ENCODE measurements around the gene SPG21.

SPG21 gene

DNA sequence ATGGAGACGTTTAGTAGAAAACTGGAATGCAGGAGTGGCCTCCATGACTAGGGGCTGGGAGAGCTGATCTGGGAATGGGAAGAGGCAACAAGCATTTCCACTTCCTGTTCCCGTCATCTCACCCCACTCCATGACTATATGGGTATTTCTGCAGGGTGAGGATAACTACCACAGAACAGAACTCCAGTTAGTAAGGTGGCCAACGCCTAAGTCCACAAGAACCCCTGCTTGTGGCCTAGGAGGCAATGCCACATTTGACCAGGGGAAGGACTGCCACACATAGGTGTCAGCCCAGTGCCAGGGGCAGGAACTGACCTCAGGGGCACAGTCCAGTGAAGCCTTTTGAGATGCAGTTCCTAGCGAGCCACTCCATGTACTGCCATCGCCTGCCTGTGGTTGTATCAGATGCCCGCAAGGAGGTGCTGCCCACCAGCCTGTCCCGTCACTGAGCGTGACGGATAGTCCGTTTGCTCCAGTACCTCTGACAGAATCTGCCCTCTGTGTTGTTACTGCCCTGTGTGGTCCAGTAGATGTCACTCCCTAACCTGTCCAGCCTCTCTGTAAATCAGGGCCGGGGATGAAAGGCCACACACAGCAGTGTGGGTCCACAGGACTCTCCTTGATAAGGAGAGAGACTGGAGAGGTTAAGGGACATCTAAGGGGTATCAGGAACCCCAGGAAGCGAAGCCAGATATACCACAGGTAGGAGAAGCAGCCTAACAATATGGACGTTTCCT is 43.3 kb upstream of the SPG21 start:
- peak; percentile 82 for DNase-seq (ENCODE audit: low spot score)
- no peak overlapping the region for H3K4me3 ChIP-seq
- TF ChIP-seq, protein P1, sequence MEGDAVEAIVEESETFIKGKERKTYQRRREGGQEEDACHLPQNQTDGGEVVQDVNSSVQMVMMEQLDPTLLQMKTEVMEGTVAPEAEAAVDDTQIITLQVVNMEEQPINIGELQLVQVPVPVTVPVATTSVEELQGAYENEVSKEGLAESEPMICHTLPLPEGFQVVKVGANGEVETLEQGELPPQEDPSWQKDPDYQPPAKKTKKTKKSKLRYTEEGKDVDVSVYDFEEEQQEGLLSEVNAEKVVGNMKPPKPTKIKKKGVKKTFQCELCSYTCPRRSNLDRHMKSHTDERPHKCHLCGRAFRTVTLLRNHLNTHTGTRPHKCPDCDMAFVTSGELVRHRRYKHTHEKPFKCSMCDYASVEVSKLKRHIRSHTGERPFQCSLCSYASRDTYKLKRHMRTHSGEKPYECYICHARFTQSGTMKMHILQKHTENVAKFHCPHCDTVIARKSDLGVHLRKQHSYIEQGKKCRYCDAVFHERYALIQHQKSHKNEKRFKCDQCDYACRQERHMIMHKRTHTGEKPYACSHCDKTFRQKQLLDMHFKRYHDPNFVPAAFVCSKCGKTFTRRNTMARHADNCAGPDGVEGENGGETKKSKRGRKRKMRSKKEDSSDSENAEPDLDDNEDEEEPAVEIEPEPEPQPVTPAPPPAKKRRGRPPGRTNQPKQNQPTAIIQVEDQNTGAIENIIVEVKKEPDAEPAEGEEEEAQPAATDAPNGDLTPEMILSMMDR (IDR thresholded peaks at IDR 0.05) = peak; percentile 53
- no peak overlapping the region for H3K27ac ChIP-seq

DNA sequence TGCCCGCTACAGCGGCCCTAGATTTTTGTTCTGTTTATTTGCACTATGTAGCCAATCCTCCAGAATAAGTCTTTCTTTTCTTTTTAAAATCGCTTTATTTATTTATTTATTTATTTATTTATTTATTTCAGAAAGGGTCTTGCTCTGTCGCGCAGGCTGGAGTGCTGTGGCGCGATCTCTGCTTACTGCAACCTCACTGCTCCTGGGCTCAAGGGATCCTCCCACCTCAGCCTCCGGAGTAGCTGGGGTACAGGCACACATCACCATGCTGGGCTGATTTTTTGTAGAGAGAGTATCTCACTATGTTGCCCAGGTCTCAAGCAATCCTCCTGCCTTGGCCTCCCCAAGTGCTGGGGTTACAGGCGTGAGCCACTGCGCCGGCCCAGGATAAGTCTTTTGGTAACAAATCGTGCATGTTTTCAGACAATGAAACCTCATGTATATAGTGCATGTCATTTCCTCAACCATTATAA is 40.1 kb upstream of the SPG21 start:
- peak overlapping the region; percentile 99 for H3K4me3 ChIP-seq
- DNase-seq (ENCODE audit: low spot score) = no peak
- TF ChIP-seq, protein P1 (IDR thresholded peaks at IDR 0.05) = no peak
- peak overlapping the region; percentile 29 to 87 for H3K27ac ChIP-seq

DNA sequence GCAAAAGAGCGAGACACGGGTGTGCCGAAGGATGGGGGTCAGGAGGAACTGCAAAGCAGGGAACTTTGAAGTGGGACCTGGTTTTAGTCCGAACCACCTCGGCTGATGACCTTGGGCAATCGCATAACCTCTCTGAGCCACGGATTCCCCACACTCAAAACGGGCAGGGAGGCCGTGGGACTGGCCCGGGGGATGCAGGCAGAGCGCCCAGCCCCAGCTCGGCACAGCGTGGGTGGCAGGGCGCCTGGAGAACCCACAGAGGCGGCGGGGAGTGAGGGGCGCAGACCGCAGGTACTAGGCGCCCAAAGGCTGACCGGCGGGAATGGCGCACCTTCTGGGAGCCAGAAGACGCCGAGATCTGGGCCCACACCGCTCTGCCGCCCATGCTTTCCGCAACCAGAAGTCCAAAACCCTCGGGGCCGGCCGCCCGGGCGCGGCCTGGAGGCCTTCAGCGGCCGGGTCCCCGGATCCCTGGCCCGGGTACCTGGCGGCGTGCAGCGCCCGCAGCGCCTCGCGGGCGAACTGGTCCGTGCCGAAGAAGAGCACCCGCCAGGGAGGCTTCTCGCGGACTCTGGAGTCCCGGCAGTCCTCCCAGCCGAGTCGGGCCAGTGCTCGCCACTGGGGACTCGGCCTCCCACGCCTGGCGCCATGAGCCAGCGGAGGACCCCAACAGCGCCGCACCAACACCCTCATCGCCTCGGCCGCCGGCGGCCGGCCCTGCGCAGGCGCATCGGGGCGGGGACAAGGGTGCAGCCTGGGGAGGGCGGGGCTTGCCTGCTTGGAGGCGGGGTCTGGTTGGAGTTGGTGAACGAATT is 39.4 kb upstream of the SPG21 start, which contains the start of gene MTFMT:
Gene MTFMT (minus strand): TSS at position 719 of the 815 bp plus-strand sequence. CDS start 26 bp downstream, at position 693.
- peak; percentile 90 for DNase-seq (ENCODE audit: low spot score)
- Histone ChIP-seq H3K4me3 (peak within 1 kb of the TSS; percentile 99), H3K27ac (peak within 1 kb of the TSS; percentile 29 to 87)
- TF ChIP-seq, protein P1 (IDR thresholded peaks at IDR 0.05) = no peak

DNA sequence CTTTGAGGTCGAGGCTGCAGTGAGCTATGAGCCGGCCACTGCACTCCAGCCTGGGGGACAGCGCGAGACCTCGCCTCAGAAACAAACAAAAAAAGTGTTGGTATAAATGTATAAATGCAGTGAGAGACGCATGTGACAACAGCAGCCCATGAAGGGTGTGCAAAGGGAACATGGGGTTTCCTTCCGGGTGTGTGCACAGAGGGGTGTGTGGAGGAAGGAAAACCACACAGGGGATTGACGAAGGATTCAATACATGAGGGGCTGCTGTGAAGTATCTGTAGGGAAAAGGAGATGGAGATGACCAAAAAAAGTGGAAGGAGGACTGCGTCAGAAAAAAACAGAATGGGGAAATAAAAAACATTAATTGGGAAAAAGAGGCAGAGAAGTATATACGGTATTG is 38.6 kb upstream of the SPG21 start:
- TF ChIP-seq, protein P1 (IDR thresholded peaks at IDR 0.05) = no peak
- Histone ChIP-seq H3K4me3 (peak overlapping the region; percentile 99), H3K27ac (no peak overlapping the region)
- no peak for DNase-seq (ENCODE audit: low spot score)

DNA sequence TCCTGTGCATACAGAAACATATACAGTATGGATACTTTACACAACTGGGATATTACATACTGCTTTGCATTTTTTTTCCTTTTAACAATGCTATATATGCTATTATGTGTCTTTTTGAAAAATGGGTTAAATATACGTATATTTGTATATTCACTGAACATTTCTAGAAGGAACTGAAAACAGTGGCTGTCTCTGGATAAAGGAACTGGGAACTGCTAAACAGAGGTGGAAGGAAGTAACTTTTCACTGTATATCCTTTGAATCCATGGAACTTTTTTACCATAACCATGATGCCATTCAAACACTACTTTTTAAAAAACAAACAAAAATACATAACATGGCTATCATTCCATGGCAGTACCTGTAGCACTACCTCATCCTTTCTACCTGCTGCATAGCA is 37.9 kb upstream of the SPG21 start:
- no peak overlapping the region for H3K27ac ChIP-seq
- H3K4me3 ChIP-seq = peak overlapping the region; percentile 99
- no peak for DNase-seq (ENCODE audit: low spot score)
- TF ChIP-seq, protein P1 (IDR thresholded peaks at IDR 0.05) = no peak

DNA sequence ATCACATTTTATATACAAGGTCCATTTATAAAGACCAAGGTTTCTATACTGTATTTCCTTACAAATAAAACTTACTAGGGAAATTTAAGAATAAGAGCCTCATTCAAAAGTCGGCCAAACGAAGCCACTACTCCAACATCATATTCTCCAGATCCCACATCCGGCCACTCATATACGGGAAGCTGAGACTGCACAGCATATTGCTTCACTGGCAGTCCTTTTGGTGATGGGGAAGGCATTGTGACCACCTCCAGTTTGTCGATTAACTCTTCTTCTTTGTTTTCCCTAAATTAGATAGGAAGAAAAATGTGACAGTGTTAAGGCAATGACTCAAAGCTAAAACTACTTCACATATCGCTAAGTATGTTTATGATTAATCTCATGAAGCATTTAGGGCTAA is 37.0 kb upstream of the SPG21 start:
- DNase-seq (ENCODE audit: low spot score) = no peak
- TF ChIP-seq, protein P1 (IDR thresholded peaks at IDR 0.05) = no peak
- Histone ChIP-seq H3K4me3 (no peak overlapping the region), H3K27ac (no peak overlapping the region)

Data from coronary artery (tissue), 2 donors.